Activated naive CD8-positive, alpha-beta T cell treated with anti-CD3 and anti-CD28 coated beads, Interleukin-2, amount 10 ng/mL, durations not matched to agents 7 days and 5 days (primary cell): ENCODE measurements around the gene ZNRF3. TPM values are rescaled to one million over a fixed set of nuclear protein-coding genes. Genes with fewer than 3 reads are reported as not detected.

Experiments
- ATAC-seq: fragments of 150-1000 bp; cut with Tn5 transposase; one replicate; pipeline ENCODE4 v1.10.0; 2021; ENCODE audit warnings: low read depth, moderate library complexity
- POLR2A ChIA-PET: fragments of 350-600 bp; sonication (Branson Sonifier 250); formaldehyde crosslinking; loops from one replicate; lab custom pipeline; 2021; ENCODE audit warnings: antibody characterized with exemption; lab: Charles Lee
- DNase-seq: peaks from one replicate; pipeline ENCODE4 v3.0.0; 2021
- H3K27ac Mint-ChIP-seq: one replicate; pipeline ENCODE4 v1.8.0; 2022; ENCODE audit warnings: mild to moderate bottlenecking, mixed read lengths
- H3K27me3 Mint-ChIP-seq: one replicate; pipeline ENCODE4 v1.8.0; 2022; ENCODE audit warnings: mild to moderate bottlenecking, moderate library complexity, mixed read lengths
- H3K36me3 Mint-ChIP-seq: one replicate; pipeline ENCODE4 v1.8.0; 2021; ENCODE audit warnings: mild to moderate bottlenecking, mixed read lengths
- H3K4me1 Mint-ChIP-seq: one replicate; pipeline ENCODE4 v1.8.0; 2021; ENCODE audit warnings: mixed read lengths
- H3K4me3 Mint-ChIP-seq: one replicate; pipeline ENCODE4 v1.8.0; 2022; ENCODE audit warnings: mild to moderate bottlenecking, moderate library complexity, mixed read lengths
- H3K9me3 Mint-ChIP-seq: one replicate; pipeline ENCODE4 v1.8.0; 2021; ENCODE audit warnings: mixed read lengths
- total RNA-seq, 2 experiments: library from RNA; stranded (reverse); gene quantifications; one replicate each; pipeline ENCODE4 v1.2.3, GENCODE V29; 2021

The ZNRF3 gene
- total RNA-seq, 2 experiments from 2014 or later: 1.0 to 1.1 TPM

DNA sequence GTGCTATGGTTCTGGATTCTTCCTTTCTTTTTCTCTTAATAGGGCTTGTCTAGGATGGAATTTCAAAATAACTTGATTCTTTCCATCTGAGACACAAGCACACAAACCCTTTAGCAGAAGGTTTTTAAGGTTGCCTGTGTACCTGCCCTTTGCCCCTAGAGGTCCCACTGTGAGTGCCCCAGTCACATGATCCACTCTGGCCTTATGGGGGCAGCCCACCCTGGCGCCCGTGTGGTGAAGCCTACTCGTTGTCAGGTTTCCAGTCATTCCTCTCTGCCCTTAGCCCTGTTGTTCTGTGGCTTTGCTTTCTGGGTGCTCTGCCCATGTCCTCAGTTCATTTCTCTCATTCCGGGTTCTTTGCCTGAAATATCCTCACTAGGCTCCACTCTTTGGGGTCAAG lies 51.8 kb downstream of the ZNRF3 start:
- peaks cover 52% of the 10 kb centered on the region for H3K27me3 Mint-ChIP-seq
- ATAC-seq (no peak), DNase-seq (no peak)
- POLR2A ChIA-PET: no interaction called here
- H3K36me3 Mint-ChIP-seq: no peaks in the 10 kb centered on the region
- H3K27ac Mint-ChIP-seq: no peak overlapping the region
- no peak overlapping the region for H3K4me3 Mint-ChIP-seq
- H3K4me1 Mint-ChIP-seq: no peaks in the 10 kb centered on the region
- H3K9me3 Mint-ChIP-seq: no peaks in the 10 kb centered on the region

DNA sequence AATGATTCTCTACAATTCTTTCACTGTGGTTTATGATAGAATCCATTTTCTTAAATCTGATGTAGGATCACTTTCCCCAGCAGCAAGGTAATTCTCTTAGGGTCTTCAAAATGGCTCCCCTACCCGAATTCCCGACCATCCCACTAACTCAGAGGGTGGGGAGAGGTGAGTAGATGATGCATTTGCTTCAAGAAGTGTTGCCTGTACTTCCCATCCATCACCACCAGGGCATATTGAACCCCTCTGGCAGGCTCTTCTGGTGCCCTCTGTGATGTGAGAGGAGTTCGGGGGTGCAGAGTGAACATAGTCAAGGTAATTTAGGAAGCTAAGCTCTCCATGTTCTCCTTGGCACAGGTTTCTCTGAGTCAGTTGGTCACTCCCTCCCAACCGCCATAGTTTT lies 52.3 kb downstream of the ZNRF3 start:
- Mint-ChIP-seq H3K4me3 (no peak overlapping the region), H3K9me3 (no peaks in the 10 kb centered on the region), H3K27me3 (peaks cover 58% of the 10 kb centered on the region), H3K36me3 (no peaks in the 10 kb centered on the region), H3K27ac (no peak overlapping the region), H3K4me1 (no peaks in the 10 kb centered on the region)
- POLR2A ChIA-PET: no interaction called here
- no peak for ATAC-seq
- DNase-seq: no peak

GRCh38 chr22:28936200-28936599 lies 52.8 kb downstream of the ZNRF3 start:
- no peak for DNase-seq
- Mint-ChIP-seq H3K4me1 (no peaks in the 10 kb centered on the region), H3K9me3 (no peaks in the 10 kb centered on the region), H3K27me3 (peaks cover 62% of the 10 kb centered on the region), H3K4me3 (no peak overlapping the region), H3K27ac (no peak overlapping the region), H3K36me3 (no peaks in the 10 kb centered on the region)
- ATAC-seq: no peak
- POLR2A ChIA-PET: no interaction called here

GRCh38 chr22:28937206-28938025 lies 54.0 kb downstream of the ZNRF3 start:
- Mint-ChIP-seq H3K4me1 (no peaks in the 10 kb centered on the region), H3K27me3 (peaks cover 70% of the 10 kb centered on the region)

DNA sequence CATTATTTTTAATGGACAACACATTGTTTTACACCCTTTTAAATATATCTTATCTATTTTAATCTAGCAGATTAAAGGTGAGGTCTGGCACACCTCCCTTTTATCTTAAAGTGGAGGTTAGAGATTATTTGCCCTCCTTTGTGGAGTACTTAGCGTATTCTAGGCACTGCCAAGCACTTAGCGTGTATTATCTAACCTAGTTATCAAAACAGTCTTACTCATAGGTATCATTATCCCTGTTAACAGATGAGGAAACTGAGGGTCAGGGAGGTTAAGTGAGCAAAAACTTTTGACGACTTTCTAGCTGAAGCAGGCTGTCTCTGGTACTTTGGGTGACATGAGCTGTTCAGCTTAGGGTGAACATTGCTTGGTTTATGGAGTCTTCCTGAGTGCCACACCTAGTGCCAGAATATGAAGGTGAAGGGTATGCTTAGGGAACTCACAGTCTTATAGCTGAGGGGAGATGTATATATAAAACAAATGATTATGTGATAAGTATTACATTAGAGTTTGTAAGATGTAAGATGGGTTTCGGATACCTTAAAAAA lies 55.0 kb downstream of the ZNRF3 start:
- no peak for ATAC-seq

More at GRCh38 chr22:28937206-28938025, 54.0 kb downstream of the ZNRF3 start:
- H3K27ac Mint-ChIP-seq: no peak overlapping the region
- POLR2A ChIA-PET: no interaction called here
- H3K9me3 Mint-ChIP-seq: no peaks in the 10 kb centered on the region
- ATAC-seq (no peak), DNase-seq (no peak)
- H3K4me3 Mint-ChIP-seq: no peak overlapping the region
- H3K36me3 Mint-ChIP-seq: no peaks in the 10 kb centered on the region

GRCh38 chr22:28939394-28939793 lies 56.0 kb downstream of the ZNRF3 start:
- no peak for ATAC-seq
- no peaks in the 10 kb centered on the region for H3K4me1 Mint-ChIP-seq
- H3K36me3 Mint-ChIP-seq: no peaks in the 10 kb centered on the region
- no peak overlapping the region for H3K27ac Mint-ChIP-seq
- POLR2A ChIA-PET: no interaction called here
- DNase-seq: no peak
- no peaks in the 10 kb centered on the region for H3K9me3 Mint-ChIP-seq
- no peak overlapping the region for H3K4me3 Mint-ChIP-seq
- peaks cover 73% of the 10 kb centered on the region for H3K27me3 Mint-ChIP-seq

More for the DNA sequence above, 55.0 kb downstream of the ZNRF3 start:
- H3K4me3 Mint-ChIP-seq: no peak overlapping the region
- no peak overlapping the region for H3K27ac Mint-ChIP-seq
- DNase-seq: no peak
- no peaks in the 10 kb centered on the region for H3K36me3 Mint-ChIP-seq
- POLR2A ChIA-PET: no interaction called here
- H3K9me3 Mint-ChIP-seq: no peaks in the 10 kb centered on the region
- no peaks in the 10 kb centered on the region for H3K4me1 Mint-ChIP-seq
- peaks cover 70% of the 10 kb centered on the region for H3K27me3 Mint-ChIP-seq

DNA sequence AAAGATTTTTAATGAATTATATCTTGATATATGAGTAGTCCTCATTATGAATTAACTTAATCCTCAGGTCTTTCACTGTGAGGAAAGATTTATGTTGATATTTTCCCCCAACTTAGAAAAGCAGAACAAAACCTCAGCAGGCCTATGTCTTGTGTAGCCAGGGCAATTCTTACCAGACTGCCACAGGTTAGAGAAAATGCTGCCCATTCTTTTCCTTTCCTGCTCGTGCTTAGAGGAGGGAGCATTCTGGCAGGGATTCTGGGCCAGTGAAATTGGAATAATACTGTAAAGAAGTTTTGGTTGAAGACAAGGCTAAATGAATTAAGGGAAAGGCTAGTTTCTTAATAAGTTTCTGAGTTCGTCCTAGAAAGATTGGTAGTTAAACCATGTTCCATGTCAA lies 56.6 kb downstream of the ZNRF3 start:
- no peak for DNase-seq
- no peaks in the 10 kb centered on the region for H3K36me3 Mint-ChIP-seq
- no peak for ATAC-seq
- H3K9me3 Mint-ChIP-seq: no peaks in the 10 kb centered on the region
- H3K27me3 Mint-ChIP-seq: peaks cover 74% of the 10 kb centered on the region
- POLR2A ChIA-PET: no interaction called here
- H3K4me1 Mint-ChIP-seq: no peaks in the 10 kb centered on the region
- H3K27ac Mint-ChIP-seq: no peak overlapping the region
- H3K4me3 Mint-ChIP-seq: no peak overlapping the region

GRCh38 chr22:28940441-28940840 lies 57.1 kb downstream of the ZNRF3 start:
- no peaks in the 10 kb centered on the region for H3K36me3 Mint-ChIP-seq
- peaks cover 75% of the 10 kb centered on the region for H3K27me3 Mint-ChIP-seq
- no peaks in the 10 kb centered on the region for H3K4me1 Mint-ChIP-seq
- H3K27ac Mint-ChIP-seq: no peak overlapping the region
- POLR2A ChIA-PET: no interaction called here
- no peak for DNase-seq
- no peak overlapping the region for H3K4me3 Mint-ChIP-seq
- peaks cover 1% of the 10 kb centered on the region for H3K9me3 Mint-ChIP-seq
- no peak for ATAC-seq

DNA sequence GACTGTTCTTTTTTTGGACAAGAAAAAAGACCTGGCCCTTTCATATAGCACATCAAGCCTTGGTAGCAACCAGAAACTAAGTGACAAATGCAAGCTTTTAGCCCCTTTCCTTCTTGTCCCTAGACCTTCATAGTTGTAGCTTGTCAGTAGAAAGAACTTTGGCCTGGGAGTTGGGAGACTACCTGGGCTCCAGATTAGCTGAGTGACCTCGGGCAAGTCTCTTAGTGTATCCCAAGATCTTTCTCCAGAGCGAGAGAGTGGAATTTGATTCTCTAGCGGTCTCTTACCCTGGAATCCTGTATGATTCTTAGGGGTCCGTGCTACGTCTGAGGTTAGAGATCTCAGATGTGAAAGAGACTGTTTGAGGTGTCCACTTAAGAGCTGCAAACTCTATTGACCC lies 59.0 kb downstream of the ZNRF3 start:
- Mint-ChIP-seq H3K4me1 (no peaks in the 10 kb centered on the region), H3K27me3 (peaks cover 76% of the 10 kb centered on the region), H3K9me3 (peaks cover 11% of the 10 kb centered on the region), H3K36me3 (peaks cover 4% of the 10 kb centered on the region), H3K27ac (no peak overlapping the region), H3K4me3 (no peak overlapping the region)
- POLR2A ChIA-PET: no interaction called here
- ATAC-seq (no peak), DNase-seq (no peak)

DNA sequence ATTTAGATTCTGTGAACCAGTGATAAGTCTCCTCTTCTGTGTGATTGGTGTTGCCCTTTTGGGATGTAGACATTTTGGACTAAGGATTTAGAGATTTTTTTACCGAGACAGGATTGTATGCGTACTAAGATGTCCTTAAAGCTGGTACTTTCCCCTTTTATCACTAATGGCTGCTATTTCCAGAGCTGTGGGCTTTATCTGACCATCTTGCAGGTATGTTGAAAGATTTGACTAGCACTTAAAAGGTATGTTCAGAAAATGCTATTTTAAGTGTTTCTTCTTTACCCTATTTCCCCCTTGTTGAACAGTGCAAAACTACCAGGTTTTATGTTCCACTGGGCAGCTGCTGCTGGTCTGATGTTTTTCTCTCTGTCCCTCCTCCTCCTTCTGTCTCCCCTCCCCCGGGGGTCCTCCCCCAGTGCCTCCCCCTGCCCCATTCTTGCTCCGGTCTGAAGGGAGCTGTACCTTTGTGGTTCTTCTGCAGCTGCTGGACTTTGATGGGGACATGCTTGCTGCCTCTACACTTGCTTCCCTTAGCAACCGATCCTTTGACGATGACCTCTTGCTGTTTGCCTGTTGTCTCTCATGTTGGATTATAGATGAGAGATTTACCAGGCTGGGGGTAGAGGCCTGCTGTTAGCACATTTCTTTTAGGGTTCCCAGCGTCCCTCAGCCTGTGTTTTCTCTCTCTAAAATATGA lies 59.6 kb downstream of the ZNRF3 start:
- POLR2A ChIA-PET: no interaction called here
- Mint-ChIP-seq H3K9me3 (peaks cover 13% of the 10 kb centered on the region), H3K27ac (no peak overlapping the region), H3K4me3 (no peak overlapping the region), H3K36me3 (peaks cover 6% of the 10 kb centered on the region), H3K4me1 (no peaks in the 10 kb centered on the region), H3K27me3 (peaks cover 74% of the 10 kb centered on the region)
- no peak for ATAC-seq
- DNase-seq: no peak

GRCh38 chr22:28943501-28943879 lies 60.1 kb downstream of the ZNRF3 start:
- Mint-ChIP-seq H3K36me3 (peaks cover 6% of the 10 kb centered on the region), H3K9me3 (peaks cover 15% of the 10 kb centered on the region), H3K4me3 (no peak overlapping the region), H3K27ac (no peak overlapping the region), H3K4me1 (no peaks in the 10 kb centered on the region), H3K27me3 (peaks cover 75% of the 10 kb centered on the region)
- DNase-seq (no peak), ATAC-seq (no peak)
- POLR2A ChIA-PET: no interaction called here

DNA sequence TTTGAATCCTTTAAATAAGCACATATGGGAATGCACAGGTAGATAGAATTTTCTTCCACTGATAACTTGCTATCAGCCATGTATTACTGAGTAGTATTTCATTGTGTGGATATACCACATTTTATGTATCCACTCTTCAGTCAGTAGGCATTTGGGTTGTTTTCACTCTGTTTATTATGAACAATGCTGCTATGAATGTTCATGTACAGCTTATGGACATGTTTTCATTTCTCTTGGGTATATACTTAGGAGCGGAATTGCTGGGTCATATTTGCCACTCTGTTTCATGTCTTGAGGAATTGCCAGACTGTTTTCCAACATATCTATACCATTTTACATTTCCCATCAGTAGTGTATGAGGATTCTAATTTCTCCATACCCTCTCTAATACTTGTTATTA lies 63.8 kb downstream of the ZNRF3 start:
- Mint-ChIP-seq H3K27ac (no peak overlapping the region), H3K4me3 (no peak overlapping the region), H3K4me1 (no peaks in the 10 kb centered on the region), H3K27me3 (peaks cover 75% of the 10 kb centered on the region), H3K36me3 (peaks cover 8% of the 10 kb centered on the region), H3K9me3 (peaks cover 15% of the 10 kb centered on the region)
- POLR2A ChIA-PET: no interaction called here
- ATAC-seq: no peak
- DNase-seq: no peak

GRCh38 chr22:28948424-28948823 lies 65.1 kb downstream of the ZNRF3 start:
- Mint-ChIP-seq H3K9me3 (peaks cover 15% of the 10 kb centered on the region), H3K4me3 (no peak overlapping the region), H3K27ac (no peak overlapping the region), H3K36me3 (peaks cover 8% of the 10 kb centered on the region), H3K27me3 (peaks cover 76% of the 10 kb centered on the region), H3K4me1 (no peaks in the 10 kb centered on the region)
- POLR2A ChIA-PET: no interaction called here
- DNase-seq: no peak
- no peak for ATAC-seq
